Right renal cortex interstitium (tissue), 3 donors: ENCODE data around the gene ITPR1. TPM values are rescaled to one million over a fixed set of nuclear protein-coding genes. Genes with fewer than 3 reads are reported as not detected.

ENCODE experiments used
- DNase-seq, 3 donors: peaks; one replicate each; pipeline ENCODE4 v3.0.0-alpha.2; 2013; ENCODE audit warnings: low read depth in 3 of 3, low spot score in 2 of 3
- polyA plus RNA-seq, 3 donors: library from polyadenylated mRNA; unstranded; fragments of 120-200 nt; gene quantifications; one replicate each; pipeline ENCODE4 v1.2.1, GENCODE V29; 2013; ENCODE audit not compliant: insufficient read length in 3 of 3

The ITPR1 gene
- polyA plus RNA-seq, 3 donors = 53.7 to 55.5 (median 53.7) TPM

DNA sequence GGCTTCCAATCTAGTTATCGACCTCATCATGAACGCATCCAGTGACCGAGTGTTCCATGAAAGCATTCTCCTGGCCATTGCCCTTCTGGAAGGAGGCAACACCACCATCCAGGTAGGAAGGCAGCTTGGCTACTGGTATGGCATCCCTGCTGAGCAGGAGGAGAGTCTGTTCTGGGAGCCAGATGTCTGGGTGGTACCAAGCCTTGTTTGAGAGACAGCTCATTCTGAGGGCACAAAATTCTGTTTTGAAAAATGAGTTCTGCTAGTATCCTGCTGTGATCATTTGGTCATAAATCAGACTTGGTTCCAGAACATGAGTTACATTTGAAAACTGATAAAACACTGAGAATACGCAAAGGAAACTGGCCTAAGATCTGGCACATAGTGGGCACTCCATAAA, 242.1 kb downstream of the ITPR1 start:
- no peak for DNase-seq

DNA sequence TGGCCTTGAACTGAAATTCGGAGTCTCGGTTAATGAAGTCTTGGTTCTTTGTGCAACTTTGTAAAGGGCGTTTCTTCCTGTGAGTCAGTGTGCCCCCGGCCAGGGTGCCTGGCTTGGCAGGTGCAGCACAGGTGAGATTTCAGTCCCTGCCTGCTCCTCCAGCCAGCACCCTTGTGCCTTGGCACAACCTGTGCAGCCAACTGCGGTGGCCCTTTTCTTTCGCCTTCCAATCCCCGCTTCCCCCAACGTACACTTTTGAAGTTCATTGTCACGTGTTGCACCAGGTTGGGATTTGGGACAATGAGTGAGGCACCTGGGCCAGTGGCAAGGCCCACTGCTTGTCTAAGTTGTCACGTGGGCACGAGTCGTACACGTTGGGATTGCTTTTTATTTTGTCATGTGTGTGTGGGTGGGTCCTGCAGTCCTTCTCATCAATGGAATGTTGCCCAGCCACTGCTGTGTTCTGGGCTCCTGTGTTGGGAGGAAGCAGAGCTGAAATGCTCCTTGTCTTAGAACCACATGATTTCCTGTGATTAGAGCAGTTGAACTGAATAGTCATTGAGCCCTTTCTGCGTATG, 243.2 kb downstream of the ITPR1 start:
- DNase-seq = no peak

DNA sequence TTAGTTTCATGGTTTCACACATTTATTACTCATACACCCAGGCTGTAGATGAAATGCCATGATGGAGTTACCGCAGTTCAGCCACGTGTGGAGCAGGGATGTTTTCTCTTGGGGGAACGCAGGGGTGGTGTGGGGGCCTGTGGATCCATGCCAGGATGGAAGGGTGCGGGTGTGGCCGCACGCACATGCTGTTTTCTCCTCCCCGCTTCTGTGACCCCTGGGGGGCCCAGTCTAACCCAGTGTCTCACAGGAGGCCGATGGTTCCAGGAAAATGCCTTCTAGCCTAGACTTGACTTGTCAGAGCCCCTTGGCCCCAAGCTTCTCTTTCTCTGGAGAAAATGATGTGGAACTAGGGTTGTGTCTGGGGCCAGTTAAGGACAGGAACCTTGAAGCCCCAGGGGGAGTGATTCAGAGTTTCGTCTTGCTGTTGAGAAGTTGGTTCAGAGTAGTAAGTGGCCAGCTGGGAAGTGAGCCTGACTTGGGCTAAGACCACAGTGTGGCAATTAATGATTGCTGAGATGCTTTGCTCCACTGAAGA, 245.7 kb downstream of the ITPR1 start:
- no peak for DNase-seq

DNA sequence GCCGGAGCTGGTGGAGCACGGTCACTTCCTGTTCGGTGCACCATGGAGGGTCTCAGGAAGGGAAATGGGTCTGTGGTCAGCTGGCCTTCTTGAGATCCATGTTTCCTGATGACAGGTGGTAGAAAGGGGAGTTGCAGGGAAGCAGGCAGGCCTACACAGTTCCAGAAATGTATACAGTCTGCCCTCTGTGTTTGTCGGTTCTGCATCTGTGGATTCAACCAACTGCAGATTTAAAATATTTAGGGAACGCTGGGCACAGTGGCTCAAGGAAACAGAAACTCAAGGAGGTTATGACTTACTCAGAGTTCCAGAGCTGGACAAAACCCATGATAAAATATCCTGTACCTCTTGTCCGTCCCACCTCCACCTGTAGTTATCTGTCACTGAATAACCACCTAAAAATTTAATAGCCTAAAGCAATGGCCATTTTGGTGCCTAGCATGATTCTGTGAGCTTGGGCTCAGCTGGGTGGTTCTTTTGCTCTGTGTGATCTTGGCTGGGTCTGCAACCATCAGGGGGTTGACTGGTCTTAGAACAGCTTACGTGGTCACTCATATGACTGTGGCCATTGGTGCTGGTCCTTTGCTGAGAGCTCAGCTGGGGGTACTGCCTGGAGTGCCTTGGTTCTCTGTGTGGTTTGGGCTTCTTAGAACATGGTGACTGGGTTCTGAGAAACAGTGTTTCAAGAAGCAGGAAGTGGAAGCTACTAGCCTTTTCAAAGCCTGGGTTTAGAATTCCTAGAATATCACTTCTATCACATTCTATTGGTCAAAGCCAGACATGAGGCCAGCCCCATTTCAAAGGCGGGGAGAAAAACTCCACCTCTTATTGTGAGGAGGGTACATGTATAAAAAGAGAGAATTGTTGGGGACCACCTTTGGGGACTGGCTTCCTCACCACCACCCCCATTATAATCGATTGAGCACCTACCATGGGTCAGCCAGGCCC, 246.4 kb downstream of the ITPR1 start:
- no peak for DNase-seq

DNA sequence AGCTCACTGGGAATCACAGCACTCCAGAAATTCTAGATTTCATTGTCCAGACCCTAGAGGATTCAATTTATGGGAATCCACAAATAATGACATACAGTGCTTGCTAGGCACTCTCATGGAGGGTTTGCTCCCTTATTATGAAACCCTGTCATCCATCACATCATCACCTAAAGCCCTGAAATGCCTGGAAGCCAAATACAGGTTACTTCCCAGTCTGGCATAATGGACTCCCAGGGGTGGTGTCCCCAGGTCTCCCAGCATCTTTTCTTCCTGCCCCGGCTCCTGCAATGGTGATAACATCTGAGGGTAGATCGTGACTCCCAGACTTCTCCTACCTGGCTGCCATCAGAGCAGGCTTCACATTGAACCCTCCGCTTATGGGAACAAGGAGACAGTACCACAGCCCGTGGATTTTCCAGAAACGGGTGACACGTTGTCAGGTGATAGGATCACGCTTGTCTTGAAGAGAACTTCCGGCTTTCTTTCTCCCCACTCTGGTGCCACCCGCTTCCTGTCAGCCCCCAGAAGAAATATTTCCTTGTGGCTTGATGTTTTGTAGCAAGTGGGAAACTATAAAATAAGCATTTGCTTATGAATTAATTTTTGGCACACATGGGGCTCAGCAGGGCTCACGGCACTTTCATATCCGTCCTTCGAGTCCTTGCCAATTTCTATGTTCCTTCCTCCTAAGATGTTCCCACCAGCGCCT, 247.4 kb downstream of the ITPR1 start:
- no peak for DNase-seq

DNA sequence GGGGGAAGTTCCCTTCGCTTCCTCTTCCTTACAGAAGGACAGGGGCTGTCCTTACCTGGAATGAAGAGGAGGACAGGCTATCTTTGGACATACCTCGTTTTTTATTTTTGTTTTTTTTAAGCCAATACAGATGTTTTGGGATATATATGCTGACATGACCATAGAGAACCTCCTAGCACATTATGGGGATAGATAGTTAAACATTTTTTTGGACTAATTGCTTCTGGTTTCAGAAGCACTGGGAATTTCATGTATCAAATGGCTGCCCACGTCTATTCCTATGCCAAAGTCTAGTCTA, 247.9 kb downstream of the ITPR1 start:
- DNase-seq = no peak

DNA sequence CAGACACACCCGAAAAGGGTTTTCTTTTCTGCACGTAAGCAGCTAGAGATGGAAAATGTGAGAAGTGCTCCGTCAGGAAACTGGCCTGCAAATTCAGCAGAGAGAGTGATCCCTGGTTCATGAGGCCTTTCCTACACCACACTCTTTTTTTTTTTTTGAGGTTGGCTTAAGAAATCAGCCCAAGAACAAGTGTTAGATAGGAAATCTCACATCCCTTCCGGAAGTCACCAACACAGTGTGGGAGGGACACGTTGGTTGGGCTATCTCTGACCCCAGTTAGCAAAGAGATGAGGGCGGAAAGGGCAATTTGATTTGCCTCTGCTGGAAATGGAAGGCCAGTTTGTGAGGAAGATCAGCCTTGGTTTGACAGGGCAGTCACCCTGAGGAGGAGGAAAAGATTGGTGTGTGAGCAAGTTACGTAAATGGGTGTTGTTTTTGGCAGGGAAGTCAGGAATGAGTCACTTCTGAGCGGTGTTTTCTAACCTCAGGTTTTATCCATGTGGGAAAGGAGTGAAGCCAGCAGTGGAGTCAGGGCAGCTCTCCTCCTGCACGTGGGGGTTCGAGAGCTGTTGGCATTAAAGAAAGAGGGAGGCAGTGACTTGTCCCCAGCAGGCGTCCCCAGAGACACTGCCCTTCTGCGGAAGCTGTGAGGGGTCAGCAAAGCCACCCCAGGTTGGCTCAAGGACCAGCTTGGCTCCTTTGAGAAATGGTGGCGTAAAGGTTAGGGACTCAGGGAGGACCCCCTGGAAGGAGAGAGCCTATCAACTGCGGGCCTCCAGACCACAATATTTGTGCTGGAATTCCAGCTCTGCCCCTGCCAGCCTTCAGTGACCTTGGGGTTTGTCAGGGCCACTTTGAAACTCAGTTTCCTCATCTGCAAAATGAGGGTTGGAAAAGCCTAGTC, 248.5 kb downstream of the ITPR1 start:
- DNase-seq = no peak

DNA sequence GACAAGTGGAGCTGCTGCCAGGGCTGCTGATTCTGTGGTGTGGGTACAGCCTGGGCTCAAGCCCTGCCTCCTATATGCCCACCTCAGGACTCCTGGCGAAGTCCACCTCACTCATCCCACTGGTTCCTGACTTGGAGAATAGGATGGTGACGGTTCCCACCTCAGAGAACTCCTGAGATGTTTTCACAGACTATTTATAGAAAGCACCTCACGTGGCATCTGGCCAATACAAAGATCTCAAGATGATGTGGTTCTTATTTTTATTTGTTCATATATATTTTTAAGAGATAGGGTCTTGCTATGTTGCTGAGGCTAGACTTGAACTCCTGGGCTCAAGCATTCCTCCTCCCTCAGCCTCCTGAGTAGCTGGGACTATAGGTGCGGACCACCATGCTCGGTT, 249.2 kb downstream of the ITPR1 start:
- no peak for DNase-seq

DNA sequence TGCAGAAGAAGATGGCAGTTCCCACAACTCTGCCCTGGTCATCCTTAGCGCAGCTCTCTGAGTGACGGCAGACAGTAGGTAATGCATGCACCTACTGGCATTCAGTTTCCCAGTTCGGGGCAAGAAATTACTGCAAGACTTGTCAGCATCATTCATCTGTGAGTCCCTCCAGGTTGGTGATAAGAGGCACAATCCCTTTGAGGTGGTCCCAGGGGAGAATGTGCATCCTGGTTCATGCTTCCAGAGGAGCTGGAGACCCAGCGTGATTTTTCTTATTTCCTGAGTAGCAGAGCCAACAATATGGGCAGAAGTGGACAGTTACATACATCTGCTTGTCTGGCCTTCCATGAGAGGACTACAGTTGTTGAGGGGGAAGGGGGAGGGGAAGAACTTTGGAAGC, 250.2 kb downstream of the ITPR1 start:
- DNase-seq = no peak

DNA sequence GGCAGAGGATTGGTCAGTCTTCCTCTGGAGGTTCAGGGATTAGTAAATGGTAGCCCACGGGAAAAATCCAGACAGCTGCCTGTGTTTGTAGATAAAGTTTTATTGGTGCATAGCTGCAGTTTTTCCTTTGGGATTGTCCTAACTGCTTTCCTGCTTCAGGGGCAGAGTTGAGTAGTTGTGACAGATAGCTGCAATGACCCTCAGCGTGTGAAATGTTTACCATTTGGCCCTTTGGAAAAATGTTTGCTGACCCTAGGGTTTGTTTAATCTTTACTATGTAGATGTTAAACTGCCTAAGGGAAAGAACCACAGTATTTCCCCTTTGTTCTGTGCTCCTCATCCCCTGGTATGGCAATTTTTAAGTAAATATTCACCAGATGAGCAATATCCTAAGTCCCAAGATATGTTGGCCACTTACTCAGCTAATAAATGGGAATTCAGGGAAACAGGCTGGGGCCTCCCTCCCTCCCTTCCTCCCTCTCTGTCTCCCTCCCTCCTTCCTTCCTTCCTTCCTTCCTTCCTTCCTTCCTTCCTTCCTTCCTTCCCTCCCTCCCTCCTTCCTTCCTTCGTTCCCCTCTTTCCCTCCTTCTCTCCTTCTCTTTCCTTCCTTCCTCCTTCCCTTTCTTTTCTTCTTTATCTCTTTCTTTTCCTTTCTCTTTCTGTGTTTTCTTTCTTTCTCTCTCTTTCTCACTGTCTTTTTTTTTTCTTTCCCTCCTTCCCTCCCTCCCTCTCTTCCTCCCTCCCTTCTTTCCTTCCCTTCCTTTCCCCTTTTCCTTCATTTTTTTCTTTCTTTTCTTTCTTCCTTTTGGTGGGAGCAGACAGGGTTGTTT, 251.5 kb downstream of the ITPR1 start:
- no peak for DNase-seq

DNA sequence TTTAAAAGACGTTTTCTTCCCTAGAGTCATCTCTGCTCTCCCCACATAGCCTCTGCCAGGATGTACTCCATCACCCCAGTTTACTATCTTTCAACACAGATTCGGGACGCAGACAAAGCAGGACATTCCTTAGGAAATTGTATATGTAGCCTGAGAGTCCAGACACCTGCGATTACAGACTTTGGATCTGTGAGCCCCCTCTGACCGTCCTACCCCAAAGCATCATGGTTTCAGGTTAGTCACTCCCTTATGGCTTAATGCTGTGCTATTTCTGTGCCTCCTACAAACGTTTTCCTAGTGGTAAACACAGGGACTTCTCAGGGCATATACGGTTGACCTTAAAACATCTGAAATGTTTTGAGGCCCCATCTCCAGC, 252.1 kb downstream of the ITPR1 start:
- no peak for DNase-seq

DNA sequence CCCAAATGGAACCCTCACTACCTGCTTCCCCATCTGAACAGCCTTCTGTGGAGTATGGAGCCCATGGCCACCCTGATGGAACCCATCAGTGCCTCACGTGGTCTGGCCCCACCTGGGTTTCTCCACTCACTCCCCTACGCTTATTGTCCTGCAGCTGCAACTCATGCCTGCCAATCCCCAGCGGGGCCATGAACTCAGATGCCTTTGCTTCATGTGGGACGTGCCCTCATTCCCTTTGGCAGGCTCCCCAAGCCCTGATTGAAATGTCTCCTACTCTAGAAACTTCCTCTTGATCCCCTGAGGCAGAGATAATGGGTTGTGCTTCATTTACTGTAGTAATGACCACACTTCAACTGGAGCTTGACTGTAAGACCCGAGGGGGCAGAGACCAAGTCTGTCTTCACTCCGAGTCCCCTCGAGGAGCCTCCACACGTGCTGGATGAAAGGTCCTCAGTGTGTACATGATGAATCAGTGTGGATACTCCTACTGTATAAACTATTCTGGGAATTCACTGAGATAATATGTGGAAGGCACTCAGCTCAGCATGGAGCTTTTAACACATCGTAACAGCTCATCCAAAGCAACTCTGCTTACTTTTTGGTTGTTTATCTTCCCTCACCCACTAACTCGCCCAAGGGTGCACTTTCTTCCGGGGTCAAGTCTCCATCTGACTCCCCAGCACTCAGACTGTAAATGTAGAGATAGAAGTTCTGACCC, 253.3 kb downstream of the ITPR1 start:
- no peak for DNase-seq

DNA sequence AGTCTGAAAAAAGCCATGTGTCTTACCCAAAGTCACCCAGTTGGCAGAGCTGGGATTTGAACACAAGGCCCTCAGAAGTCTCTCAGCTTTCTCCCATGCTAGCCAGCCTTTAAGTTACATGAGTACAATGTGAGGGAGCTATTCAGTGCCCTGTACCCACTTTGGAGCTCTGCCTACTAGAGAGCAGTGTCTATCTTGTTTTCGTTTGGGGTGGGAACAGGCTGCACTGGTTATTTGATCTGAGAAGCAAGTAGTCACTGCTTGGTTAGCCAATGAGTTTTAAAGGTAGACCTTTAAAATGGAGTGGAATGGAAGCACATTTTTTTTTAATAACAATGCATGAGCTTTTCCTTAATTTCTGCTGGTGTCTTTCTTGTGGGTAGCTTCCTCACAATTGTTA, 255.0 kb downstream of the ITPR1 start:
- no peak for DNase-seq

DNA sequence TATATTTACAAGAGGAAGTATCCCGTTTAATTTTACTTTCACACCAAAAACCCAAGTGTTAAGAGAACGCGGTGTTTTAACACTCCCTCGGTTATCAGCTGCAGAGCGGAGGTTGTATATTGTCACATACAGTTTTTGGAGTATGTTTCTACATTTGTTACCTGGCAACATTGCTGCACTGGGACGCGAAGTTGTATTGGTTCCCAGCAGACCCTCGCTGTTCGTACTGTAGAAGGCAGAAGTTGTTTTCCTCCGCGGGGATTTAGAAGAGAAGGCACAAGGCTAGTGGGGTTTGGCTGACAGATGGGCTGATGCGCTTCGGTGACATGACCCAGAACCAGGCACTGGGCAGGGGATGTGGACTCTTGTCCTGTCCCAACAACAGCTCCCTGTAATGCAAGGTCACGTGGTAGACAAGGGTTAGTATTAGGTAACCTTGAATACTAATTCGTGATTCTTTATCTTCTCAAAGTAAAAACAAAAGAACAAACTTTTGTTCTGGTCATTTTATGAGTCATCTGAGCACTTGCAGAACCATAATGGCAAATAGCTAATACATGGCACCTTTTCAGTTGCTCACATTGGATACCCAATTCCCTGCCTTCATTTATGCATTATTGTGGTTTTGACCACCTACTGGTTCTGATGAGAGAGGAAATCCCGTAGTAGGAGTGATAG, 255.7 kb downstream of the ITPR1 start:
- DNase-seq = no peak

DNA sequence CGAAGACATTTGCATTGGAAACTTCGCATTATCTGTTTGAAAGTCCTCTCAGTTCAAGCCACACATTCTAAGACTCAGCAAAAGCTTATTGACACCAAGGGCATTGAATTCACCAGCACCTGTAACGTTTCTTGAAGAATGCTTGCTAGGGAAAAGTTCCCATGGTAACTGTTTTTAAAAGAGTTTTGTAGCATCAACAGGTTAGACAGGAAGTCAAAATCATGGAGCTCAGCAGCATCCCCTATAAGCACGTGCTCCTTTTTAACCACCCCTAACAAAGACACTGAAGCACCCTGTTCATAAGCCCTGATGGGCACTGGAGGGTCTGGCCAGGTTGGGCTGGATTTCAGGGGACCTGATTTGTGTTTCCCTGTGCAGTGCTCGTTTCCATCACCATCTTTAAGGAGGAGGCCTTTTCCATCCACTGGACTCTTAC, 256.4 kb downstream of the ITPR1 start:
- DNase-seq = no peak

DNA sequence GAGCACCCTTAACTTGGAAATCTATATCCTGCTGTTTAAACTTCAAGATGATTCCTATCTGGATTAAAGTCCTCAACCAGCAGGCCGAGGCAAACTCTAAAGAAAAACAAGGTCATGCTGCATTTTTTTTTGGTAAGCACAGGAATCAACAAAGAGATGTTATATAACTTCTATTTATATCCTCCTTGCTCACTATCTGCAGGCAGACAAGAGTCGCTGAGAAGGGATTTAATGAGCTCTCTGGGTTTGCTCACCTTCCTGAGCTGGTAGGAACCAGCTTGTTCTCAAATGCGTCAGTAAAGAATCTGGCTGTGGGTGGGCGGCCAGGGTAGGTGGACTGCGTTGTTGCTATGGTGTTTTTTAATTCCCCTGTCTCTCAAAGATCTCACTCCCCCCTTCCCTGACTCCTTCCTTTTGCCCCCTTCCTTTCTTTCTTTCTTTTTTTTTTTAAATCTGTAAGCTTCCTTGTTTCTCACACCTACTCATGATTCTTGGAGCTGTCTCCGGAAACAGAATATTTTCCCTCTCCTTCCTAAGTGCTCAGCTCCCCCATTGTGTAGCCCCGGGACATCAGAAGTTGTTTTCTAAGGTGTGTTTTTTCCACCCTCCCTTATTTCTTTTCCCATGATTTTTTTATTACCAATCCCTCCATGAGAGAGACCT, 257.3 kb downstream of the ITPR1 start:
- no peak for DNase-seq

DNA sequence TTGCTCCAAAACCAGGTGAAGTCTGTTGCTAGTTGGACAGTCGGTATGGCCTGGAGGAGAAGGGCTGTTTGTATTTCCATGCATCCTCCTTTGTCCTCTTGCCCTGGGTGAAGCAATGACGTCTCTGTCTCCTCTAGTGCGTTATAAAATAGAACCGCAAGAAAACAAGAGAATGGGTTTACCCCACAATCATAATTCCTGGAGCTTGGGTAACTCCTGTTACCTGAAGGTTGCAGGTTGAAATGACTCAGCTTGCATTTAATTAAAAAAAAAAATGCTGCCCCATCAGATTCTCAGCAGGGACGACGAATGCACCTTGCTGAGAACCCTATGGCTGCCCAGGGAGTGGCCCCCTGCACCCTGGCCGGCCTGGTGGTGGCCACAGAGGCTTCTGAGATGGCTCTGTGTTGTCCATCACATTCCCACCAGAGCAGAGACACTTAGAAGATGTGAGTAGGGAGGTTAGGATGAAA, 257.9 kb downstream of the ITPR1 start:
- no peak for DNase-seq
